SK-N-SH (cell line): ENCODE data around the gene TWF1. TPM values are rescaled to one million over a fixed set of nuclear protein-coding genes. Genes with fewer than 3 reads are reported as not detected.

Experiments used
- CTCF ChIA-PET: fragments of 300-600, 350-600 bp; formaldehyde crosslinking; extraction: SDS; loops from one replicate; lab custom pipeline; 2021; lab: Yijun Ruan, JAX
- POLR2A ChIA-PET: fragments of 350-600 bp; sonication (Branson Sonifier 250); formaldehyde crosslinking; extraction: SDS; loops from one replicate; lab custom pipeline; 2020; ENCODE audit warnings: antibody characterized with exemption, inconsistent platforms; lab: Yijun Ruan, JAX
- DNase-seq: peaks from one replicate; pipeline ENCODE4 v3.0.0; 2012
- H2AFZ ChIP-seq: fragments of 200-600 bp; sonication (generic); 2 replicates; pipeline ENCODE4 v1.8.1; 2016; ENCODE audit warnings: antibody characterized with exemption, mild to moderate bottlenecking, low read depth
- H3F3A ChIP-seq: fragments of 200-600 bp; sonication (generic); replicated peaks from 2 replicates; pipeline ENCODE3; 2016; ENCODE audit warnings: antibody characterized with exemption, mild to moderate bottlenecking; ENCODE audit not compliant: insufficient read depth
- H3K27ac ChIP-seq, 2 experiments: fragments of 200-500 bp in 1 of 2; fragments of 200-600 bp in 1 of 2; sonication (Bioruptor generic) in 1 of 2; sonication (generic), shearing (Covaris generic) in 1 of 2; 2 replicates each; pipeline versions ENCODE4 v1.5.1 to v1.6.1; 2014 to 2016; ENCODE audit warnings: low read depth in 2 of 2, inconsistent platforms in 1 of 2, low read length in 1 of 2, mild to moderate bottlenecking in 1 of 2, mixed read lengths in 1 of 2
- H3K27me3 ChIP-seq: fragments of 200-600 bp; sonication (generic), shearing (Covaris generic); 2 replicates; pipeline ENCODE4 v1.6.1; 2016; ENCODE audit warnings: mixed run types; ENCODE audit not compliant: insufficient read depth
- H3K36me3 ChIP-seq, 2 experiments: fragments of 200-500 bp in 1 of 2; fragments of 200-600 bp in 1 of 2; sonication (Bioruptor generic) in 1 of 2; sonication (generic) in 1 of 2; replicated peaks in 1 of 2; 2 replicates each; pipeline versions ENCODE3 to v1.5.1; 2014 to 2016; ENCODE audit warnings: low read length in 1 of 2, mild to moderate bottlenecking in 1 of 2; ENCODE audit not compliant: insufficient read depth in 2 of 2, control insufficient read depth in 1 of 2
- H3K4me1 ChIP-seq, 2 experiments: fragments of 200-500 bp in 1 of 2; fragments of 200-600 bp in 1 of 2; sonication (Bioruptor generic) in 1 of 2; sonication (generic), shearing (Covaris generic) in 1 of 2; 2 replicates each; pipeline versions ENCODE4 v1.5.1 to v1.6.1; 2014 to 2016; ENCODE audit warnings: low read depth in 1 of 2, low read length in 1 of 2, mixed run types in 1 of 2; ENCODE audit not compliant: insufficient read depth in 2 of 2, control insufficient read depth in 1 of 2
- H3K4me2 ChIP-seq: fragments of 200-600 bp; sonication (generic), shearing (Covaris generic); 2 replicates; pipeline ENCODE4 v1.6.1; 2017; ENCODE audit warnings: mixed run types
- H3K4me3 ChIP-seq, 2 experiments: fragments of 200-500 bp in 1 of 2; fragments of 200-600 bp in 1 of 2; sonication (Bioruptor generic) in 1 of 2; sonication (generic), shearing (Covaris generic) in 1 of 2; 2 replicates each; pipeline versions ENCODE4 v1.5.1 to v1.8.1; 2014 to 2016; ENCODE audit warnings: low read depth in 2 of 2, inconsistent platforms in 1 of 2, low read length in 1 of 2, mild to moderate bottlenecking in 1 of 2, mixed read lengths in 1 of 2, moderate library complexity in 1 of 2
- H3K79me2 ChIP-seq: fragments of 200-600 bp; sonication (generic); 2 replicates; pipeline ENCODE4 v1.8.1; 2017; ENCODE audit warnings: mild to moderate bottlenecking; ENCODE audit not compliant: insufficient read depth
- H3K9ac ChIP-seq: fragments of 200-600 bp; sonication (generic); 2 replicates; pipeline ENCODE4 v1.6.1; 2017; ENCODE audit warnings: mixed run types
- H3K9me2 ChIP-seq: fragments of 200-600 bp; sonication (generic); 2 replicates; pipeline ENCODE4 v1.6.1; 2017; ENCODE audit warnings: mixed run types
- H3K9me3 ChIP-seq: fragments of 200-600 bp; sonication (generic); 2 replicates; pipeline ENCODE4 v1.6.1; 2017; ENCODE audit warnings: mixed run types, mild to moderate bottlenecking, moderate library complexity
- H4K20me1 ChIP-seq: fragments of 200-600 bp; sonication (generic); 2 replicates; pipeline ENCODE4 v1.6.1; 2017; ENCODE audit warnings: mild to moderate bottlenecking, mixed run types; ENCODE audit not compliant: insufficient read depth
- MEF2A ChIP-seq: IDR thresholded peaks from 2 replicates; pipeline ENCODE4 v1.4.0; 2012; ENCODE audit warnings: low read depth, borderline replicate concordance
- POLR2AphosphoS5 ChIP-seq: IDR thresholded peaks from 2 replicates; pipeline ENCODE4 v1.6.1; 2012; ENCODE audit warnings: low read depth, low read length
- RAD21 ChIP-seq: IDR thresholded peaks from 2 replicates; pipeline ENCODE4 v1.6.1; 2012; ENCODE audit warnings: mild to moderate bottlenecking, low read length
- SIN3A ChIP-seq: IDR thresholded peaks from 2 replicates; pipeline ENCODE4 v1.6.1; 2012; ENCODE audit warnings: low read depth, mild to moderate bottlenecking, low read length, moderate library complexity, borderline replicate concordance
- SMC3 ChIP-seq: IDR thresholded peaks from 2 replicates; pipeline ENCODE4 v1.6.1; 2012; ENCODE audit warnings: low read depth, low read length, improper control_type of control experiment
- TAF1 ChIP-seq: IDR thresholded peaks from 2 replicates; pipeline ENCODE4 v1.6.1; 2012; ENCODE audit warnings: low read depth, mild to moderate bottlenecking, low read length, moderate library complexity, borderline replicate concordance
- TCF12 ChIP-seq: IDR thresholded peaks from 2 replicates; pipeline ENCODE4 v1.4.0; 2012
- WGBS: methylation state at CpG from one replicate; pipeline ENCODE4 v1.1.6; 2017; ENCODE audit warnings: low lambda C conversion rate; 5-methylcytosine and 5-hydroxymethylcytosine counted together
- polyA plus RNA-seq, 3 experiments: library from polyadenylated mRNA; depleted of rRNA; stranded (reverse); fragments of >200 nt; gene quantifications; 2 replicates each; pipeline ENCODE4 v1.2.3, GENCODE V29; 2012
- TF ChIP-seq, protein P1 (sequence below): fragments of 200-600 bp; sonication (generic); IDR thresholded peaks from 2 replicates; pipeline ENCODE4 v1.6.1; 2017; ENCODE audit warnings: antibody characterized with exemption, mild to moderate bottlenecking, moderate library complexity
- TF ChIP-seq, protein P2 (sequence below): IDR thresholded peaks from 2 replicates; pipeline ENCODE4; 2012
- TF ChIP-seq, protein P3 (sequence below): fragments of 150-350 bp; IDR thresholded peaks from 2 replicates; pipeline ENCODE4 v1.6.1; 2017; ENCODE audit warnings: antibody characterized with exemption, low read length, low read depth, borderline replicate concordance
- TF ChIP-seq, protein P4 (sequence below): IDR thresholded peaks from 2 replicates; pipeline ENCODE4 v1.6.1; 2012; ENCODE audit warnings: mild to moderate bottlenecking, low read depth, low read length, moderate library complexity

The TWF1 gene
- polyA plus RNA-seq, 1 of the 3 experiments (the other 2 are of a cell fraction) = 36.9 TPM

DNA sequence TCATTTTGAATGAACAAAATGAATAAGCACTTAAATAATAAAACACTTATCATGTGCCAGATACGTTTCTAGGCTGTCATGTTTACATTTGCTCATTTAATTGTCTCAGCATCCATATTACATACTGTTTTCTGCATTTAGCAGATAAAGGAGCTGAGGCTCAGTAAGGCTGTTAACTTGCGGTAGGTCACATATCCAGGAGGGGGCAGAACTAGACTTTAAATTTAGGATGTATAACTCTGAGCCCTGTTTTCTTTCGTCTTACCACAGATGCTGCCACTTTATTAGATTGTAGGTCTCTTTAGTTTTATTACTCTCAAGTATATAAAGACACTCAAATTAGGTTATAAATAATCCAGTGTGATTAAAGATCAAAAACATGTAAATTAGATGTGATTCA, 29.6 kb downstream of the TWF1 start:
- Histone ChIP-seq H2AFZ (no peak overlapping the region), H3K27ac (no peak overlapping the region), H3K9me2 (no peaks in the 10 kb centered on the region), H3K4me1 (no peaks in the 10 kb centered on the region), H3F3A (no peaks in the 10 kb centered on the region), H3K9ac (no peak overlapping the region), H4K20me1 (no peaks in the 10 kb centered on the region), H3K36me3 (peaks cover 39 to 40% of the 10 kb centered on the region in 2 experiments), H3K27me3 (no peaks in the 10 kb centered on the region), H3K4me3 (no peak overlapping the region), H3K9me3 (no peaks in the 10 kb centered on the region), H3K4me2 (no peak overlapping the region), H3K79me2 (no peaks in the 10 kb centered on the region)
- peak; percentile 61 for DNase-seq
- WGBS = 48% methylated on average over 3 of the region's 3 CpGs
- ChIA-PET POLR2A (no interaction called here), CTCF (interaction anchor here (0.7 to 5.1 kb wide), 17 partner anchors 8 to 116 kb away, joined by 3 to 87 read pairs (median 4); partner anchors contain the start of genes TMEM117 and TWF1)
- no peak for TF ChIP-seq MEF2A
- TF ChIP-seq POLR2AphosphoS5 = no peak
- TF ChIP-seq, protein P1, sequence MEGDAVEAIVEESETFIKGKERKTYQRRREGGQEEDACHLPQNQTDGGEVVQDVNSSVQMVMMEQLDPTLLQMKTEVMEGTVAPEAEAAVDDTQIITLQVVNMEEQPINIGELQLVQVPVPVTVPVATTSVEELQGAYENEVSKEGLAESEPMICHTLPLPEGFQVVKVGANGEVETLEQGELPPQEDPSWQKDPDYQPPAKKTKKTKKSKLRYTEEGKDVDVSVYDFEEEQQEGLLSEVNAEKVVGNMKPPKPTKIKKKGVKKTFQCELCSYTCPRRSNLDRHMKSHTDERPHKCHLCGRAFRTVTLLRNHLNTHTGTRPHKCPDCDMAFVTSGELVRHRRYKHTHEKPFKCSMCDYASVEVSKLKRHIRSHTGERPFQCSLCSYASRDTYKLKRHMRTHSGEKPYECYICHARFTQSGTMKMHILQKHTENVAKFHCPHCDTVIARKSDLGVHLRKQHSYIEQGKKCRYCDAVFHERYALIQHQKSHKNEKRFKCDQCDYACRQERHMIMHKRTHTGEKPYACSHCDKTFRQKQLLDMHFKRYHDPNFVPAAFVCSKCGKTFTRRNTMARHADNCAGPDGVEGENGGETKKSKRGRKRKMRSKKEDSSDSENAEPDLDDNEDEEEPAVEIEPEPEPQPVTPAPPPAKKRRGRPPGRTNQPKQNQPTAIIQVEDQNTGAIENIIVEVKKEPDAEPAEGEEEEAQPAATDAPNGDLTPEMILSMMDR = peak; percentile 61
- TF ChIP-seq RAD21 = peak; percentile 72
- peak; percentile 66 for TF ChIP-seq SMC3
- TF ChIP-seq TCF12 = no peak
- no peak for TF ChIP-seq TAF1

DNA sequence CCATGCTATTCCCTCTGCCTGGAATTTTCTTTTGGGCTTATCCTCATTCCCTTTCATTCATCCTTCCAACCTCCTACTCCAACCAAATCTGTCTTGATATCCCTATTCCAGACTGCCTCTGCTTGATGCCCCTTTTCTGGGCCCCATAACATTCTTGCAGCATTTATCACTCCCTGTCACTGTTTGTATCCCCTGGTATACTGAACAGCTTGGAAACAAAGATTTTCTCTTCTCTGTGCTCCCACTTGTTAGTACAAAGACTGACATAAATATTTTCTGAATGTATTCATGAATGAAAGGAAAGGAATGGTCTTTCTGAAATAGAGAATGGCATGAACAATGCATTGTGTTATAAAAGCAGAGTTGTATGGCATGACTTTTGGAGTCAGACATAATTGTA, 39.8 kb downstream of the TWF1 start:
- H3K9ac ChIP-seq = no peak overlapping the region
- no peak overlapping the region for H3K4me3 ChIP-seq
- no peaks in the 10 kb centered on the region for H4K20me1 ChIP-seq
- no peaks in the 10 kb centered on the region for H3K79me2 ChIP-seq
- H3K4me1 ChIP-seq = peaks cover 0 to 5% of the 10 kb centered on the region in 2 experiments; a peak in 1 of 4 replicates
- H3K4me2 ChIP-seq = no peak overlapping the region
- no peaks in the 10 kb centered on the region for H3K27me3 ChIP-seq
- no peaks in the 10 kb centered on the region for H3K9me3 ChIP-seq
- TF ChIP-seq, protein P2, sequence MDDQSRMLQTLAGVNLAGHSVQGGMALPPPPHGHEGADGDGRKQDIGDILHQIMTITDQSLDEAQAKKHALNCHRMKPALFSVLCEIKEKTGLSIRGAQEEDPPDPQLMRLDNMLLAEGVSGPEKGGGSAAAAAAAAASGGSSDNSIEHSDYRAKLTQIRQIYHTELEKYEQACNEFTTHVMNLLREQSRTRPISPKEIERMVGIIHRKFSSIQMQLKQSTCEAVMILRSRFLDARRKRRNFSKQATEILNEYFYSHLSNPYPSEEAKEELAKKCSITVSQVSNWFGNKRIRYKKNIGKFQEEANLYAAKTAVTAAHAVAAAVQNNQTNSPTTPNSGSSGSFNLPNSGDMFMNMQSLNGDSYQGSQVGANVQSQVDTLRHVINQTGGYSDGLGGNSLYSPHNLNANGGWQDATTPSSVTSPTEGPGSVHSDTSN = 0 out of 2 replicates have a peak, but pooled peaks have one; percentile 9
- TF ChIP-seq SIN3A = no peak
- H3K36me3 ChIP-seq = peaks cover 7 to 13% of the 10 kb centered on the region in 2 experiments
- ChIA-PET POLR2A (no interaction called here), CTCF (interaction anchor here (0.9 kb wide), 1 partner anchor 11 kb away, joined by 3 read pairs; no protein-coding TSS in a partner anchor)
- H2AFZ ChIP-seq = no peak overlapping the region
- no peaks in the 10 kb centered on the region for H3F3A ChIP-seq
- peak overlapping the region in 1 of 2 experiments; percentile 15; a peak in 1 of 4 replicates for H3K27ac ChIP-seq
- H3K9me2 ChIP-seq = no peaks in the 10 kb centered on the region
- DNase-seq = no peak

DNA sequence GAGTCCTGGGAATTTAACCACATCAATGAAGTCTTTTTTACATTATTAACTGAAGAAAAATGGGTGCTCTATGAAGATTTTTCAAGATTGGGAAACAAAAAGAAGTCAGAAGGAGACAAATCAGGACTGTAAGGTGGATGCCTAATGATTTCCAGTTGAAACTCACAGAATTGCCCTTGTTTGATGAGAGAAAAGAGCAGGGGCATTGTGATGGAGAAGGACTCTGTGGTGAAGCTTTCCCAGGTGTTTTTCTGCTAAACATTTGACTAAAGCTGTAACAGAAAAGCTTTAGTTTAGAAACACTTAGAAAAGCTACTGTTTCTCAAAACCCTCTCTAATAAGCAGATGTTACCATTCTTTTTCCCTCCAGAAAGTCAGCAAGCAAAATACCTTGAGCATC, 41.6 kb downstream of the TWF1 start:
- CTCF ChIA-PET = no interaction called here
- Histone ChIP-seq H3K27me3 (no peaks in the 10 kb centered on the region), H4K20me1 (no peaks in the 10 kb centered on the region), H3K9ac (no peak overlapping the region), H3K9me2 (no peaks in the 10 kb centered on the region), H3K27ac (no peak overlapping the region), H3F3A (no peaks in the 10 kb centered on the region), H3K4me2 (no peak overlapping the region), H3K9me3 (no peaks in the 10 kb centered on the region), H3K36me3 (peaks cover 0 to 10% of the 10 kb centered on the region in 2 experiments), H3K4me3 (no peak overlapping the region), H3K79me2 (no peaks in the 10 kb centered on the region), H2AFZ (no peak overlapping the region), H3K4me1 (peaks cover 3 to 5% of the 10 kb centered on the region in 2 experiments; a peak in 2 of 4 replicates)
- no peak for DNase-seq
- POLR2A ChIA-PET = no interaction called here
- TF ChIP-seq, protein P1 = no peak
- TF ChIP-seq, protein P3, sequence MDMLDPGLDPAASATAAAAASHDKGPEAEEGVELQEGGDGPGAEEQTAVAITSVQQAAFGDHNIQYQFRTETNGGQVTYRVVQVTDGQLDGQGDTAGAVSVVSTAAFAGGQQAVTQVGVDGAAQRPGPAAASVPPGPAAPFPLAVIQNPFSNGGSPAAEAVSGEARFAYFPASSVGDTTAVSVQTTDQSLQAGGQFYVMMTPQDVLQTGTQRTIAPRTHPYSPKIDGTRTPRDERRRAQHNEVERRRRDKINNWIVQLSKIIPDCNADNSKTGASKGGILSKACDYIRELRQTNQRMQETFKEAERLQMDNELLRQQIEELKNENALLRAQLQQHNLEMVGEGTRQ = no peak
- TF ChIP-seq, protein P4, sequence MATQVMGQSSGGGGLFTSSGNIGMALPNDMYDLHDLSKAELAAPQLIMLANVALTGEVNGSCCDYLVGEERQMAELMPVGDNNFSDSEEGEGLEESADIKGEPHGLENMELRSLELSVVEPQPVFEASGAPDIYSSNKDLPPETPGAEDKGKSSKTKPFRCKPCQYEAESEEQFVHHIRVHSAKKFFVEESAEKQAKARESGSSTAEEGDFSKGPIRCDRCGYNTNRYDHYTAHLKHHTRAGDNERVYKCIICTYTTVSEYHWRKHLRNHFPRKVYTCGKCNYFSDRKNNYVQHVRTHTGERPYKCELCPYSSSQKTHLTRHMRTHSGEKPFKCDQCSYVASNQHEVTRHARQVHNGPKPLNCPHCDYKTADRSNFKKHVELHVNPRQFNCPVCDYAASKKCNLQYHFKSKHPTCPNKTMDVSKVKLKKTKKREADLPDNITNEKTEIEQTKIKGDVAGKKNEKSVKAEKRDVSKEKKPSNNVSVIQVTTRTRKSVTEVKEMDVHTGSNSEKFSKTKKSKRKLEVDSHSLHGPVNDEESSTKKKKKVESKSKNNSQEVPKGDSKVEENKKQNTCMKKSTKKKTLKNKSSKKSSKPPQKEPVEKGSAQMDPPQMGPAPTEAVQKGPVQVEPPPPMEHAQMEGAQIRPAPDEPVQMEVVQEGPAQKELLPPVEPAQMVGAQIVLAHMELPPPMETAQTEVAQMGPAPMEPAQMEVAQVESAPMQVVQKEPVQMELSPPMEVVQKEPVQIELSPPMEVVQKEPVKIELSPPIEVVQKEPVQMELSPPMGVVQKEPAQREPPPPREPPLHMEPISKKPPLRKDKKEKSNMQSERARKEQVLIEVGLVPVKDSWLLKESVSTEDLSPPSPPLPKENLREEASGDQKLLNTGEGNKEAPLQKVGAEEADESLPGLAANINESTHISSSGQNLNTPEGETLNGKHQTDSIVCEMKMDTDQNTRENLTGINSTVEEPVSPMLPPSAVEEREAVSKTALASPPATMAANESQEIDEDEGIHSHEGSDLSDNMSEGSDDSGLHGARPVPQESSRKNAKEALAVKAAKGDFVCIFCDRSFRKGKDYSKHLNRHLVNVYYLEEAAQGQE = no peak
